ENCODE measurements around the gene P3H2.

GRCh38 chr3:189950258-189950657 lies 170.4 kb downstream of the P3H2 start:
- TF ChIP-seq CTCF (conservative IDR thresholded peaks at IDR 0.05; ENCODE audit: low read depth, low read length) (no peak), POLR2A (IDR thresholded peaks at IDR 0.05; ENCODE audit: low read depth, low read length) (no peak), RCOR1 (IDR thresholded peaks at IDR 0.05; ENCODE audit: insufficient replicate concordance, low read length) (no peak), CHD1 (IDR thresholded peaks at IDR 0.05; ENCODE audit: low read depth, low read length) (no peak), CEBPB (IDR thresholded peaks at IDR 0.05; ENCODE audit: low read depth, low read length) (no peak), MXI1 (IDR thresholded peaks at IDR 0.05; ENCODE audit: borderline replicate concordance, low read depth, low read length) (no peak), RAD21 (IDR thresholded peaks at IDR 0.05; ENCODE audit: low read length) (peak; percentile 8; the same call in 1 of the 2 replicates), RFX5 (IDR thresholded peaks at IDR 0.05; ENCODE audit: low read depth, low read length) (no peak), USF2 (IDR thresholded peaks at IDR 0.05; ENCODE audit: low read depth, low read length) (no peak), FOS (IDR thresholded peaks at IDR 0.05; ENCODE audit: low read depth, low read length) (no peak), NFE2L2 (IDR thresholded peaks at IDR 0.05; ENCODE audit: low read depth, low read length) (no peak), SMC3 (IDR thresholded peaks at IDR 0.05; ENCODE audit: low read depth, low read length) (no peak)

All from IMR-90 (cell line).